GM06990 (cell line): ENCODE data around the gene AUTS2.

Experiments
- DNase-seq: peaks from one replicate; pipeline ENCODE4 v3.0.0-alpha.2; 2011; ENCODE audit not compliant: insufficient read length; ENCODE audit errors: extremely low read depth
- H3K27me3 ChIP-seq: replicated peaks from 2 replicates; pipeline ENCODE4 v1.6.0; 2011; ENCODE audit warnings: low read length; ENCODE audit not compliant: control insufficient read depth, insufficient read depth
- H3K36me3 ChIP-seq: 2 replicates; pipeline ENCODE4 v1.5.1; 2011; ENCODE audit warnings: low read length; ENCODE audit not compliant: control insufficient read depth, insufficient read depth
- H3K4me3 ChIP-seq: replicated peaks from 2 replicates; pipeline ENCODE4 v1.5.1; 2011; ENCODE audit warnings: low read depth, mild to moderate bottlenecking, control low read depth, low read length
- TF ChIP-seq, protein P1 (sequence below): IDR thresholded peaks from 2 replicates; pipeline ENCODE4 v1.5.1; 2011; ENCODE audit warnings: low read length, control low read depth, mild to moderate bottlenecking, inconsistent platforms; ENCODE audit not compliant: insufficient read depth, poor library complexity, severe bottlenecking

The AUTS2 gene

DNA sequence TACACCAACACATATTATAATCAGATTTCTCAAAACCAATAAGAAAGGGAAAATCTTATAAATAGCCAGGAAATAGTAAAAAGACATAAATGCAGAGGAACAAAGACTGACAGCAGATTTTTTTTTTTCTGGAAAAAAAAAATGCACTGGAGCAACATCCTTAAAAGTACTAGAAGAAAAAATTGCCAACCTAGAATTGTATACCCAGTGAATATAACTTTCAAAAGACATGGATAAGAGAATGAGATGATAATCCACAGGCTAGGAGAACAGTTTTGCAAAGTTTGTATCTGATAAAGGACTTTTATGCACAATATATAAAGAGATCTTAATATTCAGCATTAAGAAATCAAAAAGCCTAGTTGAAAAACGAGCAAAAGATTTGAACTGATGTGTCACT, 554.0 kb downstream of the AUTS2 start:
- TF ChIP-seq, protein P1, sequence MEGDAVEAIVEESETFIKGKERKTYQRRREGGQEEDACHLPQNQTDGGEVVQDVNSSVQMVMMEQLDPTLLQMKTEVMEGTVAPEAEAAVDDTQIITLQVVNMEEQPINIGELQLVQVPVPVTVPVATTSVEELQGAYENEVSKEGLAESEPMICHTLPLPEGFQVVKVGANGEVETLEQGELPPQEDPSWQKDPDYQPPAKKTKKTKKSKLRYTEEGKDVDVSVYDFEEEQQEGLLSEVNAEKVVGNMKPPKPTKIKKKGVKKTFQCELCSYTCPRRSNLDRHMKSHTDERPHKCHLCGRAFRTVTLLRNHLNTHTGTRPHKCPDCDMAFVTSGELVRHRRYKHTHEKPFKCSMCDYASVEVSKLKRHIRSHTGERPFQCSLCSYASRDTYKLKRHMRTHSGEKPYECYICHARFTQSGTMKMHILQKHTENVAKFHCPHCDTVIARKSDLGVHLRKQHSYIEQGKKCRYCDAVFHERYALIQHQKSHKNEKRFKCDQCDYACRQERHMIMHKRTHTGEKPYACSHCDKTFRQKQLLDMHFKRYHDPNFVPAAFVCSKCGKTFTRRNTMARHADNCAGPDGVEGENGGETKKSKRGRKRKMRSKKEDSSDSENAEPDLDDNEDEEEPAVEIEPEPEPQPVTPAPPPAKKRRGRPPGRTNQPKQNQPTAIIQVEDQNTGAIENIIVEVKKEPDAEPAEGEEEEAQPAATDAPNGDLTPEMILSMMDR = no peak
- H3K27me3 ChIP-seq = no peaks in the 10 kb centered on the region
- no peaks in the 10 kb centered on the region for H3K36me3 ChIP-seq
- no peak for DNase-seq
- no peak overlapping the region for H3K4me3 ChIP-seq

DNA sequence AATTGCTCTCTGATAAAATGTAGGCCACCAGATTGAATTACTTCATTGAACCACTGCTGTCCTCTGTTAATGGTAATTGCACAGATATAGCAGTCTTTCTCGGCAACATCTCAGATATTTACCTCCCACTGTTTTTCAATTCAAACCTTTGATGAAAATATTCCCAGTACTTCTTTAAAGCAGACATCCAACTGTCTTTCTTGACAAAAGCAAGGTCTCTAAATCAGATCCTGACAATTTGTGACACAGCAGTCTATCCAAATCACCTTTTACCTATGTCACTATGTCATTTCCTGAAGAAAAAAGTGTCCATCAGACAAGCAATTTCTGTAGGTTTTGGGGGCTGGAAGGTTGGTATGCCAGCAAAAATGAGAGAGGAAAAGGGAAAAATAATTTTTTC, 555.7 kb downstream of the AUTS2 start:
- Histone ChIP-seq H3K27me3 (no peaks in the 10 kb centered on the region), H3K4me3 (no peak overlapping the region), H3K36me3 (no peaks in the 10 kb centered on the region)
- no peak for DNase-seq
- TF ChIP-seq, protein P1 = no peak

DNA sequence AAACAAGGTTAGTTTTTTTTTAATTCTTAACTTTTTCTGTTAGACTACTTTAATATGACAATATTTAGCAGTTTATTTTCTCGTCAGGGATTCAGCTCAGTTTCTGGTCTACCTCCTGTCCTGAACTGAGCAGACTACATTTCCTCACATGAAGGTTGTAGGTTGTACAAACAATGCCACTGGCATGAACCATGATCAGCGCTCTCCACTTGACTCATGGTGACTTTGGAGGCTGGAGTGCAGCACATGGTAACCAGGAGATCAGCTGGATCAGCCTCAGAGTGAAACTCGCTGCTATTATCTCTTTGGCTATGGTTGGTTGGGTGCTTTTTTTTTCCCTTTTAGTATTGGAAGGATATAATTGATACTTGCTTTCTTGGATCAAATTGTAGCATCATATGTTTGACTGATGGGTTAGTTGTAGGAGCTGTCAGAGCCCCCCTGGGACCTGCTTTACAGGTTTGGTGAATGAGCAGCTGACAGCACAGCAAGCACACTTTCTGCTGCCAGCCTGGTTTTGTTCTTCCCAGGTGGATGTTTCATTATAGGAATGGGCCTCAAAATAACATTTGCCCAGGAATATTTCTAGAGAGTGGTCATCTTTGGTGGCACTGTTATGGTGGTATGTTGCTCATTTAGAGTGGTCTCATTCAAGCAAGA, 556.4 kb downstream of the AUTS2 start:
- DNase-seq = no peak
- no peak overlapping the region for H3K4me3 ChIP-seq

DNA sequence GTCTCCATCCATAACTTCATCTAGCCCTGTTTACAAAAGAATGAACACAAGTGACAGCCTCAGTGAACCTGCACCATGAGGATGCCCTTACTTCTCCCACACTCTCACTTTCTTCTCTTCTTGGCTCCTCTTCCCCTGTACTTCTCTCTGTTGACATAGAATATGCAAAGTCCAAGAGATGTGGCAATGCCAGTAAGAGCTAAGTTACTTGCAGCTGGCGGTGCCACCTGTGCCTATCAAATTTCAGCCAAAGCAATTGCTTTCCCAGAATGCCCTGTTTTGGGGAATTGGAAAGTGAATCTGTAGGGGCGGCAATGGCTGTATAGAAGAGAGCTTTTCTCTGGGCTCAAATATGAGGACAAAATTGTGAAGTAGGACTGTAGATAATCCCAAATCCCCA, 557.8 kb downstream of the AUTS2 start:
- TF ChIP-seq, protein P1 = no peak
- no peaks in the 10 kb centered on the region for H3K36me3 ChIP-seq
- DNase-seq = no peak
- no peaks in the 10 kb centered on the region for H3K27me3 ChIP-seq
- no peak overlapping the region for H3K4me3 ChIP-seq

More for the DNA sequence above, 556.4 kb downstream of the AUTS2 start:
- Histone ChIP-seq H3K27me3 (no peaks in the 10 kb centered on the region), H3K36me3 (no peaks in the 10 kb centered on the region)
- TF ChIP-seq, protein P1 = no peak

DNA sequence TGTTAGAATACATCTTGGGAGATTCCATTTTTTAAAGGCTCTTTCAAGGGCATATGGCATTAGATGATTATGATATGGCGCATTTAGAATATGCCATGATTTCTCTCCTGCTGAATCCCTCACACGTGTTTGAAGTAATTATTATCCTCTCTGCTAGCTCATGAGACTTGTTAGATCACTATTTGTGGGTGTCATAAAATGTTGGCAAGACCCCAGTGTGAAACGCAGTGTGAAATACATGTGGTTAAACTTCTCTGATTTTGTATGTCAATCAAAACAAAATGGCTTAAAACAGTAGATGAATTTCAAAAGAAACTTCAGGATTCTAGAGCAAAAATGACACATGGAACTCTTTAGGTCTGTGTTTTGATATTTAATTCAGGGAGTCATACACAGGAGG, 560.8 kb downstream of the AUTS2 start:
- TF ChIP-seq, protein P1 = no peak
- no peak for DNase-seq

DNA sequence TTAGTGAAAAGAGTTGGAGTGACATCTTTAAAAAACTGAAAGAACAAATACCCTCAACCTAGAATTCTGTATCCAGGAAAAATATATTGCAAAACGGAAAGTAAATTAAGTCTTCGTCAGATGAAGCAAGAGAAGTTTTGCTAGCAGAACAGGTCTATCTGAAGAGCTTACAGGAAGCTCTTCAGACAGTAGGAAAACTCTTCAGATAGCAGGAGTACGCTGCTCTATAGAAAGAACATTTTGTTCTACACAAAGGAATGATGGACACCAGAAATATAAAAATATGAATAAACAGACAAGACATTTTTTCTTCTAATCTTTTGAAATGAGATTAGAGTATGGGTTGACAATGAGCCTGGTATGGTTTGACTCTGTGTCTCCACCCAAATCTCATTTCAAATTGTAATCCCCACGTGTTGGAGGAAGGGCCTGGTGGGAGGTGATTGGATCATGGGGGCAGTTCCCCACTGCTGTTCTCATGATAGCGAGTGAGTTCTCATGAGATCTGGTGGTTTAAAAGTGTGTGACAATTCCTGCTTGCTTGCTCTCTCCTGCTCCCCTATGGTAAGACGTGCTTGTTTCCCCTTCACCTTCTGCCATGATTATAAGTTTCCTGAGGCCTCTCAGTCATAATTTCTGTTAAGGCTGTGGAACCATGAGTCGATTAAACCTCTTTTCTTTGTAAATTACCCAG, 567.3 kb downstream of the AUTS2 start:
- no peaks in the 10 kb centered on the region for H3K27me3 ChIP-seq
- TF ChIP-seq, protein P1 = no peak
- no peak for DNase-seq
- no peak overlapping the region for H3K4me3 ChIP-seq
- no peaks in the 10 kb centered on the region for H3K36me3 ChIP-seq

More for the DNA sequence above, 560.8 kb downstream of the AUTS2 start:
- Histone ChIP-seq H3K36me3 (no peaks in the 10 kb centered on the region), H3K27me3 (no peaks in the 10 kb centered on the region), H3K4me3 (no peak overlapping the region)
